GM10248 (cell line): ENCODE data around the gene REPS1.
A peak's percentile ranks its signal among the peaks of the same experiment; 100 is the strongest.
"Not testable (repeated sequence)": the region's sequence is repeated elsewhere in the genome, so short reads cannot be mapped to it uniquely, and the experiment has no call there.

ENCODE experiments used
- CTCF ChIA-PET: fragments of 300-600 bp; sonication (Branson Sonifier 250); formaldehyde crosslinking; extraction: SDS; loops from one replicate; lab custom pipeline; 2021; ENCODE audit warnings: antibody characterized with exemption; lab: Yijun Ruan, JAX
- POLR2A ChIA-PET: fragments of 350-650 bp; sonication (Branson Sonifier 250); formaldehyde crosslinking; extraction: SDS; loops from one replicate; lab custom pipeline; 2020; ENCODE audit warnings: antibody characterized with exemption; lab: Yijun Ruan, JAX
- DNase-seq: peaks from one replicate; pipeline ENCODE4 v3.0.0; 2012; ENCODE audit errors: extremely low spot score
- TF ChIP-seq, protein P1 (sequence below): IDR thresholded peaks from 2 replicates; pipeline ENCODE4 v1.5.1; 2012; ENCODE audit warnings: mild to moderate bottlenecking, low read depth; ENCODE audit errors: extremely low read depth, missing control alignments, control extremely low read depth

Gene REPS1

DNA sequence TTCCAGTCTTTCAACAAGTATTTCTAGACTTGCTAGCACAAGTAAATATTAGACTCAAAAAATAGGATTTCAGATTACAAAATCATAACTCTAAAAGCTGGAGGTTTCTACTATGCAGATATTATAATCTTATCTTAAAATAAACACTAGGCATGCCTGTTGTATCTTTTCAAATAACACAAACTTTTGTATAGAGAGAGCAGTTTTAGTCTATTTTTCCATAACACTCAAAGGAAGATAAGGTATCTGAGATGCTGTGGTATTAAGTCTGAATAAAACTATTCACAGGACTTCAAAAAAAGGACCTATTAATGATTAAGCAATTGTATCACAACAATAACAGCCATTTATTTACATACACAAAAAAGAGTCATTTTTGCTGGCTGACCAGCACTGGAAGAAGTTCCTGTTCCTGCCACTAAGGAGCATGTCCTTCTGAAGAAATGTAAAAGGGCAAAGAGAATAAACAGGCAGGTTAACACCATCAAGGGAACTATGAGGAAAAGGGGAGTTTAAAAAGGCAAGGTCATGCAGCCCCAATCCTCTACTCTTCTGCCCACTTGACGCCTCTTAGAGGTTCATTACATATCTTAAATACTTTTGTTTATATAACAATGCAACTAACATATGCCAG, 39.4 kb downstream of the REPS1 start:
- CTCF ChIA-PET: no interaction called here
- POLR2A ChIA-PET: no interaction called here
- no peak for DNase-seq
- TF ChIP-seq, protein P1, sequence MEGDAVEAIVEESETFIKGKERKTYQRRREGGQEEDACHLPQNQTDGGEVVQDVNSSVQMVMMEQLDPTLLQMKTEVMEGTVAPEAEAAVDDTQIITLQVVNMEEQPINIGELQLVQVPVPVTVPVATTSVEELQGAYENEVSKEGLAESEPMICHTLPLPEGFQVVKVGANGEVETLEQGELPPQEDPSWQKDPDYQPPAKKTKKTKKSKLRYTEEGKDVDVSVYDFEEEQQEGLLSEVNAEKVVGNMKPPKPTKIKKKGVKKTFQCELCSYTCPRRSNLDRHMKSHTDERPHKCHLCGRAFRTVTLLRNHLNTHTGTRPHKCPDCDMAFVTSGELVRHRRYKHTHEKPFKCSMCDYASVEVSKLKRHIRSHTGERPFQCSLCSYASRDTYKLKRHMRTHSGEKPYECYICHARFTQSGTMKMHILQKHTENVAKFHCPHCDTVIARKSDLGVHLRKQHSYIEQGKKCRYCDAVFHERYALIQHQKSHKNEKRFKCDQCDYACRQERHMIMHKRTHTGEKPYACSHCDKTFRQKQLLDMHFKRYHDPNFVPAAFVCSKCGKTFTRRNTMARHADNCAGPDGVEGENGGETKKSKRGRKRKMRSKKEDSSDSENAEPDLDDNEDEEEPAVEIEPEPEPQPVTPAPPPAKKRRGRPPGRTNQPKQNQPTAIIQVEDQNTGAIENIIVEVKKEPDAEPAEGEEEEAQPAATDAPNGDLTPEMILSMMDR: no peak

DNA sequence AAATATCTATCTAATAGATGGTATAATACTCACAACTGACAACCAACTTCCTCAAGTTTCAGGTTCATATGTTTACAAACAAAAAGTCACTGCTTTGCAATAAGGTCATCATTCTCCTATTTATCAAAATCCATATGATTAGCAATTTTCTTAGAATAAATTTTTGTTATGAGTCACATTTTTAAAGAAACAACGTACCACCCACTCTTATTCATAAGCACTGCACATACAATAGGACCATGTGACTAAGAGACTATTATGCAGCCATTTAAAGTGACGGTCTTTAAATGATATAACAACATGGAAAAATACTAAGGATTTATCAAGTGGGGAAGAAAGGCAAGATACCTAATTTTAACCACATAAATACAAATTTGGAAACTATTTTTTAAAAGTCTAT, 40.0 kb downstream of the REPS1 start:
- TF ChIP-seq, protein P1: no peak
- CTCF ChIA-PET: interaction anchor here (1.3 kb wide), 1 partner anchor 28 kb away, joined by 3 read pairs; no protein-coding TSS in a partner anchor
- POLR2A ChIA-PET: no interaction called here
- no peak for DNase-seq

DNA sequence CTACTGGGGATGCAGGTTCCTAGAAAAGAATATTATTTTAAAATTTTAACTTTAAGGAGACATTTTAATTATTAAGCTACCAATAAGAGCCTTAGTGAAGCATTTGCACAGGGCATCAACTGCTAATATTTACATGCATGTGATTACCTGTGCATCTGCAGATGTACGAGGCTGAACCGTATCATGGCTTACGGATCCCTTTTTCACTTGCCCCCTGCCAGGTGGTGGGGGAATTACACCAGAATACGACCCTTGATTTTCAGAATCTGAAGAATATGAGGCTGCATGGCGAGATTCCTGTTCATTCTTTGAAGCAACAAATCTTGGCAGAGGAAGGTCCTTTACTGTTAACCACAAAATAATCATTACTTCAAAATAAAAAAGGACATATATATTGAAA, 42.7 kb downstream of the REPS1 start:
- CTCF ChIA-PET: no interaction called here
- POLR2A ChIA-PET: no interaction called here
- no peak for DNase-seq
- TF ChIP-seq, protein P1: no peak

DNA sequence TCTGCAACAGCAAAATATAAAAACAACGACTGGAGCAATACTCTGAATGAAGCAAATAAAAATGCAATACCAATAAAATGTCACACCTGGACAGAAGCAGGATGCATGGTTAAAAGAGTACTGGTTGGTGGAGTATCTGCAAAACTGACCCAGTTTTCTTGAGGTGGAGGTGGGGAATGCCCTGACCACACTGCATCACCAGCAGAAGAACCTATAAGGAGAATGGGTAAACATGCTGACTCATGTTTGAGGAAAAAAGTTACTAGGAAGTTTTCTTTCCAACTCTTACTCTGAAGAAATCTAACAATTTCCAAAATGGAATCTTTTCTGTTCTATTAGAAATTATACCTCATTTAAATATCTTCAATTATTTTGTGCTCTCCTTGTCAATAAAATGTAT, 43.6 kb downstream of the REPS1 start:
- TF ChIP-seq, protein P1: no peak
- DNase-seq: peak; percentile 15
- ChIA-PET POLR2A (no interaction called here), CTCF (no interaction called here)

DNA sequence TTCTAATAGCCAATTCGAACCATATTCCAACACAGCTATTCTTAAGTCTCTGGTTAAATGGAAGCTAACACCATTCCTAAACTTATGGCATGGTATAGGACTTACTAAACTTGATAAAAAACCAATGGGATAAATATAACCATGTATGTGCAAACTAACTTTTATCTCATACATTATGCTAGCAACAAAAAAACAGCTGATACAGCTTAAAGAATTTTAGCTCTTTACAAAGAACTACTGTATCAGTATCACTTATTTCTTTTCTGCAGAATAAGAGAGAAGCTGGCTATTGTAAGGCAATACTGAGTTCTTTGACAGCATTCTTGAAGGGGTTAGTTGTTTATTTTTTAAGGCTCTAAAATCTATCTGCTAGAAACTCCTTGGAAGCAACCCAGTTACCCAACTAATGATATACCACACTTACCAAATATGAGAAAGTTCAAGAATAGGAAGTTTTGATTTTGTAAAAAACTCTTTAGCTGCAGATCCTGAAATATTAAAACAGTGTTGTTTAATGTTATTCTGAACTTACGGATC, 44.9 kb downstream of the REPS1 start:
- POLR2A ChIA-PET: no interaction called here
- CTCF ChIA-PET: interaction anchor here (1.0 to 1.4 kb wide), 2 partner anchors 26 to 38 kb away, joined by 3 read pairs; no protein-coding TSS in a partner anchor
- TF ChIP-seq, protein P1: no peak
- DNase-seq: no peak

DNA sequence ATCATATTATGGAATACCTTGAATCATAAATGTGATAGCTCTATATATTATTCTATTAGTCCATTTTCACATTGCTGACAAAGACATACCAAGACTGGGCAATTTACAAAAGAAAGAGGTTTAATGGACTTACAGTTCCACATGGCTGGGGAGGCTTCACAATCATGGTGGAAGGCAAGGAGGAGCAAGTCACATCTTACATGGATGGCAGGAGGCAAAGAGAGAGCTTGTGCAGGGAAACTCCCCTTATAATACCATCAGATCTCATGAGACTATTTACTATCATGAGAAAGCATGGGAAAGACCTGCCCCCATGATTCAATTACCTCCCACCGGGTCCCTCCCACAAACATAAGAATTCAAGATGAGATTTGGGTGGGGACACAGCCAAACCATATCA, 51.2 kb downstream of the REPS1 start:
- CTCF ChIA-PET: interaction anchor here (0.6 kb wide), 1 partner anchor 17 kb away, joined by 3 read pairs; no protein-coding TSS in a partner anchor
- POLR2A ChIA-PET, DNase-seq: not testable (repeated sequence)

DNA sequence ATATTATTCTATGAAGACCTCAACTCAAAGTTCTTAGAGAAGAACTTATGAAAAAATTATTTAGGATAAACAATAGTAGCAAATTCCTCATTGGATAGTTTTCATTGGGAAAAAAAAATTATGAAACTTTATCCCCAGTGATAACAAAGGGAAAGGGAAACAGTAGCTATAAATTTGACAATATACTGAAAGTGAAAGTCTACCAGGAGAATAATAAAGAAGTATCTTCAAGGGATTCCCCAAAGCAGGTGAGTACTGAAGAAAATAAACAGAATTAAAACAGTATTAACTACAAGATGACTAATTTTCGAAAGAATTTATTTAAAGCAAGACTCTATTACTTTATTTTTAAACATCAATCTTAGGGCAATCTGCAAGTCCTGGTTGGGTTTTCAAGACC, 56.4 kb downstream of the REPS1 start:
- ChIA-PET POLR2A (interaction anchor here (0.6 kb wide), 1 partner anchor 10 kb away, joined by 5 read pairs; no protein-coding TSS in a partner anchor), CTCF (interaction anchor here (1.2 to 5.9 kb wide), 5 partner anchors 11 to 49 kb away, joined by 3 to 23 read pairs (median 4); no protein-coding TSS in a partner anchor)
- DNase-seq: peak; percentile 16
- TF ChIP-seq, protein P1: no peak
